Measurements from ENCODE around the gene SEMA4A. TPM values are rescaled to one million over a fixed set of nuclear protein-coding genes. Genes with fewer than 3 reads are reported as not detected.

SEMA4A gene
- total RNA-seq, 1 experiment from 2014 or later, result 6.9 TPM

- Mint-ChIP-seq H3K4me3 (ENCODE audit: low read depth, unreplicated experiment) (no peak overlapping the region), H3K27me3 (ENCODE audit: unreplicated experiment) (no peaks in the 10 kb centered on the region), H3K4me1 (ENCODE audit: low read depth, unreplicated experiment) (no peaks in the 10 kb centered on the region), H3K27ac (ENCODE audit: unreplicated experiment) (no peak overlapping the region), H3K9me3 (ENCODE audit: low read depth, unreplicated experiment) (no peaks in the 10 kb centered on the region), H3K36me3 (ENCODE audit: insufficient read depth, unreplicated experiment) (no peaks in the 10 kb centered on the region)
- CTCF ChIA-PET, result interaction anchor here (1.2 kb wide), 1 partner anchor 60 kb away, joined by 3 read pairs; no protein-coding TSS in a partner anchor
- TF ChIP-seq CTCF (IDR thresholded peaks at IDR 0.05; ENCODE audit: unreplicated experiment), result no peak
- no peak for DNase-seq
- no TSS peak for BruUV-seq (replicated peaks)
- intact Hi-C loops (cut with micrococcal nuclease; ENCODE audit: unreplicated experiment), result no loop called here
Observed at GRCh38 chr1:156165083-156165482, 11.7 kb downstream of the SEMA4A start.

GRCh38 chr1:156167536-156167935 lies 14.2 kb downstream of the SEMA4A start:
- H3K36me3 Mint-ChIP-seq (ENCODE audit: insufficient read depth, unreplicated experiment), result no peaks in the 10 kb centered on the region
- no peaks in the 10 kb centered on the region for H3K9me3 Mint-ChIP-seq (ENCODE audit: low read depth, unreplicated experiment)
- H3K27ac Mint-ChIP-seq (ENCODE audit: unreplicated experiment), result no peak overlapping the region
- CTCF ChIA-PET, result interaction anchor here (0.6 kb wide), 1 partner anchor 8 kb away, joined by 3 read pairs; no protein-coding TSS in a partner anchor
- no peak for TF ChIP-seq CTCF (IDR thresholded peaks at IDR 0.05; ENCODE audit: unreplicated experiment)
- intact Hi-C loops (cut with micrococcal nuclease; ENCODE audit: unreplicated experiment), result no loop called here
- no peak for DNase-seq
- H3K27me3 Mint-ChIP-seq (ENCODE audit: unreplicated experiment), result no peaks in the 10 kb centered on the region
- BruUV-seq (replicated peaks), result no TSS peak
- no peak overlapping the region for H3K4me3 Mint-ChIP-seq (ENCODE audit: low read depth, unreplicated experiment)
- no peaks in the 10 kb centered on the region for H3K4me1 Mint-ChIP-seq (ENCODE audit: low read depth, unreplicated experiment)

- H3K4me3 Mint-ChIP-seq (ENCODE audit: low read depth, unreplicated experiment), result no peak overlapping the region
Observed at GRCh38 chr1:156172696-156173470, 19.5 kb downstream of the SEMA4A start.

GRCh38 chr1:156176610-156177210 lies 23.3 kb downstream of the SEMA4A start:
- no peak for DNase-seq
- CTCF ChIA-PET, result interaction anchor here (0.6 kb wide), 1 partner anchor 557 kb away, joined by 5 read pairs; no protein-coding TSS in a partner anchor
- intact Hi-C loops (cut with micrococcal nuclease; ENCODE audit: unreplicated experiment), result no loop called here
- no TSS peak for BruUV-seq (replicated peaks)
- Mint-ChIP-seq H3K9me3 (ENCODE audit: low read depth, unreplicated experiment) (no peaks in the 10 kb centered on the region), H3K36me3 (ENCODE audit: insufficient read depth, unreplicated experiment) (no peaks in the 10 kb centered on the region), H3K4me1 (ENCODE audit: low read depth, unreplicated experiment) (peaks cover 19% of the 10 kb centered on the region), H3K27me3 (ENCODE audit: unreplicated experiment) (peaks cover 27% of the 10 kb centered on the region), H3K27ac (ENCODE audit: unreplicated experiment) (no peak overlapping the region), H3K4me3 (ENCODE audit: low read depth, unreplicated experiment) (no peak overlapping the region)
- TF ChIP-seq CTCF (IDR thresholded peaks at IDR 0.05; ENCODE audit: unreplicated experiment), result no peak

More at GRCh38 chr1:156172696-156173470, 19.5 kb downstream of the SEMA4A start:
- intact Hi-C loops (cut with micrococcal nuclease; ENCODE audit: unreplicated experiment), result no loop called here
- no peak for TF ChIP-seq CTCF (IDR thresholded peaks at IDR 0.05; ENCODE audit: unreplicated experiment)
- H3K36me3 Mint-ChIP-seq (ENCODE audit: insufficient read depth, unreplicated experiment), result no peaks in the 10 kb centered on the region
- CTCF ChIA-PET, result no interaction called here
- BruUV-seq (replicated peaks), result no TSS peak
- no peaks in the 10 kb centered on the region for H3K9me3 Mint-ChIP-seq (ENCODE audit: low read depth, unreplicated experiment)
- no peak overlapping the region for H3K27ac Mint-ChIP-seq (ENCODE audit: unreplicated experiment)
- H3K4me1 Mint-ChIP-seq (ENCODE audit: low read depth, unreplicated experiment), result peaks cover under 1% of the 10 kb centered on the region
- peaks cover 27% of the 10 kb centered on the region for H3K27me3 Mint-ChIP-seq (ENCODE audit: unreplicated experiment)
- DNase-seq, result no peak
